HepG2 (cell line): ENCODE data around the gene SUN5. TPM values are rescaled to one million over a fixed set of nuclear protein-coding genes. Genes with fewer than 3 reads are reported as not detected.

Experiments
- CEBPZ ChIP-seq: IDR thresholded peaks from 2 replicates; pipeline ENCODE4 v1.6.1; 2012; ENCODE audit warnings: low read length, improper control_type of control experiment
- DMAP1 ChIP-seq: IDR thresholded peaks from 2 replicates; pipeline ENCODE4 v1.6.1; 2016
- DPF2 ChIP-seq: sonication (generic); formaldehyde crosslinking; IDR thresholded peaks from 2 replicates; pipeline ENCODE4 v1.4.0; 2020; ENCODE audit warnings: mild to moderate bottlenecking, low read depth, missing genetic modification reagents, borderline replicate concordance
- FLYWCH1 ChIP-seq: sonication (generic); formaldehyde crosslinking; IDR thresholded peaks from 2 replicates; pipeline ENCODE4 v1.8.1; 2023; ENCODE audit warnings: mild to moderate bottlenecking, missing genetic modification reagents
- HMGA1 ChIP-seq: sonication (generic); formaldehyde crosslinking; conservative IDR thresholded peaks from 2 replicates; pipeline ENCODE4 v1.4.0; 2020; ENCODE audit warnings: missing genetic modification reagents
- IRF2 ChIP-seq: IDR thresholded peaks from 2 replicates; pipeline ENCODE4 v1.6.1; 2018; ENCODE audit warnings: missing genetic modification reagents, missing compliant biosample characterization
- IRX3 ChIP-seq: sonication (generic); formaldehyde crosslinking; IDR thresholded peaks from 2 replicates; pipeline ENCODE4 v1.8.1; 2023; ENCODE audit warnings: mild to moderate bottlenecking, low read depth, missing genetic modification reagents, borderline replicate concordance
- NBN ChIP-seq: fragments of 450-650 bp; conservative IDR thresholded peaks from 2 replicates; pipeline ENCODE4 v1.6.1; 2017
- RERE ChIP-seq: IDR thresholded peaks from 2 replicates; pipeline ENCODE4 v1.6.1; 2016; ENCODE audit warnings: low read depth, missing genetic modification reagents, missing compliant biosample characterization
- SOX6 ChIP-seq, 2 experiments: fragments of 450-650 bp in 1 of 2; sonication (generic) in 1 of 2; formaldehyde crosslinking in 1 of 2; IDR thresholded peaks; 2 replicates each; pipeline versions ENCODE4 v1.4.0 to v1.6.1; 2017 to 2020; ENCODE audit warnings: antibody characterized with exemption in 1 of 2, mild to moderate bottlenecking in 1 of 2, missing genetic modification reagents in 1 of 2
- SP5 ChIP-seq: IDR thresholded peaks from 2 replicates; pipeline ENCODE4 v1.6.1; 2016; ENCODE audit warnings: low read depth, borderline replicate concordance
- TCF7 ChIP-seq: sonication (generic); IDR thresholded peaks from 2 replicates; pipeline ENCODE4 v1.6.1; 2016; ENCODE audit warnings: antibody characterized with exemption, low read depth
- XRCC5 ChIP-seq: fragments of 200-400 bp; formaldehyde crosslinking; optimal IDR thresholded peaks from 2 replicates; pipeline ENCODE3; 2017; ENCODE audit warnings: mild to moderate bottlenecking, low read length
- ZBTB2 ChIP-seq: sonication (generic); formaldehyde crosslinking; IDR thresholded peaks from 2 replicates; pipeline ENCODE4 v1.8.0; 2022; ENCODE audit warnings: low read depth, missing genetic modification reagents
- ZNF230 ChIP-seq: sonication (generic); formaldehyde crosslinking; IDR thresholded peaks from 2 replicates; pipeline ENCODE4 v1.4.0; 2020; ENCODE audit warnings: mild to moderate bottlenecking, missing genetic modification reagents
- ZNF451 ChIP-seq: sonication (generic); formaldehyde crosslinking; IDR thresholded peaks from 2 replicates; pipeline ENCODE4 v1.5.0; 2020; ENCODE audit warnings: mild to moderate bottlenecking, missing genetic modification reagents
- ZNF562 ChIP-seq: sonication (generic); formaldehyde crosslinking; IDR thresholded peaks from 2 replicates; pipeline ENCODE4 v1.8.0; 2022; ENCODE audit warnings: missing genetic modification reagents, borderline replicate concordance
- ZNF710 ChIP-seq: sonication (generic); formaldehyde crosslinking; IDR thresholded peaks from 2 replicates; pipeline ENCODE4 v1.5.0; 2020; ENCODE audit warnings: mild to moderate bottlenecking, missing genetic modification reagents, borderline replicate concordance
- ZSCAN22 ChIP-seq: sonication (generic); formaldehyde crosslinking; IDR thresholded peaks from 2 replicates; pipeline ENCODE4 v1.4.0; 2020; ENCODE audit warnings: mild to moderate bottlenecking, missing genetic modification reagents
- polyA plus RNA-seq, 8 experiments: library from polyadenylated mRNA; depleted of rRNA in 3 of 8; stranded (reverse) in 7 of 8; unstranded in 1 of 8; fragments of >200 nt; fragmentation: Illumina TruSeq in 4 of 8; extraction: Trizol in 4 of 8; gene quantifications; 2 replicates each; pipeline versions ENCODE4 v1.2.1 to v1.2.3, GENCODE V29; 2011 to 2016; ENCODE audit warnings: low read depth in 4 of 8, missing spikeins in 1 of 8, mixed read lengths in 1 of 8; ENCODE audit not compliant: insufficient read depth in 1 of 8
- total RNA-seq, 5 experiments: library from RNA; depleted of rRNA; stranded (reverse); fragments of >200 nt; fragmentation: Illumina TruSeq; extraction: Trizol; gene quantifications; 2 replicates each; pipeline ENCODE4 v1.2.3, GENCODE V29; 2016; ENCODE audit warnings: low read depth in 1 of 5

SUN5 gene
- total and polyA plus RNA-seq, 2 of the 13 experiments (the other 11 are each of a cell fraction or from before 2014, with no cell fraction given): not detected

GRCh38 chr20:33025318-33025876 is 21.2 kb upstream of the SUN5 start (continued):
- TF ChIP-seq ZNF710 (CRISPR knock-in tag): peak; percentile 97
- TF ChIP-seq DPF2 (CRISPR knock-in tag): no peak
- TF ChIP-seq ZNF562 (CRISPR knock-in tag): no peak
- no peak for TF ChIP-seq CEBPZ
- no peak for TF ChIP-seq ZNF451
- TF ChIP-seq NBN: peak; percentile 91; the same call in 1 of the 2 replicates
- no peak for TF ChIP-seq XRCC5
- no peak for TF ChIP-seq SP5
- no peak for TF ChIP-seq SOX6 (IDR thresholded peaks at IDR 0.05)
- no peak for TF ChIP-seq SOX6 (CRISPR knock-in tag; IDR thresholded peaks at IDR 0.05)
- no peak for TF ChIP-seq IRX3 (CRISPR knock-in tag)
- TF ChIP-seq TCF7: no peak
- no peak for TF ChIP-seq DMAP1
- no peak for TF ChIP-seq FLYWCH1
- TF ChIP-seq ZBTB2 (CRISPR knock-in tag): 0 out of 2 replicates have a peak, but pooled peaks have one; percentile 28
- no peak for TF ChIP-seq ZSCAN22 (CRISPR knock-in tag)
- TF ChIP-seq IRF2 (CRISPR knock-in tag): no peak
- no peak for TF ChIP-seq ZNF230 (CRISPR knock-in tag)
- TF ChIP-seq HMGA1 (CRISPR knock-in tag): no peak
- no peak for TF ChIP-seq RERE (CRISPR knock-in tag)
